Measurements from ENCODE around the gene TAF10. TPM values are rescaled to one million over a fixed set of nuclear protein-coding genes. Genes with fewer than 3 reads are reported as not detected.

TAF10 gene
- total RNA-seq, 1 donor from 2014 or later: 45.7 TPM

DNA sequence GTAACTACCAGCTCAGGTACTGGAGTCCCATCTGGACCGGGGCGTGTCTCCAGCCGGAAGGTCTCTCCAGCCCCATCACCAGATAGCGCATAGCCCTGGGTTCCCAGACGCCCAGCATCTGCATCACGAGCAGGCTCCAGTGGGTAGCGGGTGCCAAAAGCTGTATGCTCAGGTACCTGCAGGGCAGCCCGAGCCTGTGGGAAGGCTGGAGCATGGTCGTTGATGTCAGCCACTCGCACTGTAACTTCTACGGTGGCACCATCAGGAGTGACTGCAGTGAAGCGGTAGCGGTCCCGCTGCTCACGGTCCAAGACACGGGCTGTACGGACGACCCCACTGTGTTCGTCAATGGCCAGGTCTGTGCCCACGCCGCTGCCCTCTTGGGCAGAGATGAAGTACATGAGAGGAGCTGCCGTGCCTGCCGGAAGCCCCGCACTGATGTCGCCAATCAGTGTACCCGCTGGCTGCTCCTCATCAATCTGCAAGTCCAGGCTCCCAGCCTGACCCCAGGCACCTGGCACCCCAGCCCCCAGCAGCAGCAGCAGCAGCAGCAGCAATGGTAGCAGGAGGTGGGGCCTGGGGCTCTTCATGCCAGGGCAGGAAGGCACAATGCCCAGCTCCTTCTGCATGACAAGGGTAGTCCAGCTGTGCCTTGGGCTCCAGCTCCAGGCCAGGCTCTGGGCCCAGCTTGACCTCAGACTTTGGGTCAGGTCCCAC is 29.1 kb upstream of the TAF10 start:
- DNase-seq (ENCODE audit: low read depth, low spot score): no peak

DNA sequence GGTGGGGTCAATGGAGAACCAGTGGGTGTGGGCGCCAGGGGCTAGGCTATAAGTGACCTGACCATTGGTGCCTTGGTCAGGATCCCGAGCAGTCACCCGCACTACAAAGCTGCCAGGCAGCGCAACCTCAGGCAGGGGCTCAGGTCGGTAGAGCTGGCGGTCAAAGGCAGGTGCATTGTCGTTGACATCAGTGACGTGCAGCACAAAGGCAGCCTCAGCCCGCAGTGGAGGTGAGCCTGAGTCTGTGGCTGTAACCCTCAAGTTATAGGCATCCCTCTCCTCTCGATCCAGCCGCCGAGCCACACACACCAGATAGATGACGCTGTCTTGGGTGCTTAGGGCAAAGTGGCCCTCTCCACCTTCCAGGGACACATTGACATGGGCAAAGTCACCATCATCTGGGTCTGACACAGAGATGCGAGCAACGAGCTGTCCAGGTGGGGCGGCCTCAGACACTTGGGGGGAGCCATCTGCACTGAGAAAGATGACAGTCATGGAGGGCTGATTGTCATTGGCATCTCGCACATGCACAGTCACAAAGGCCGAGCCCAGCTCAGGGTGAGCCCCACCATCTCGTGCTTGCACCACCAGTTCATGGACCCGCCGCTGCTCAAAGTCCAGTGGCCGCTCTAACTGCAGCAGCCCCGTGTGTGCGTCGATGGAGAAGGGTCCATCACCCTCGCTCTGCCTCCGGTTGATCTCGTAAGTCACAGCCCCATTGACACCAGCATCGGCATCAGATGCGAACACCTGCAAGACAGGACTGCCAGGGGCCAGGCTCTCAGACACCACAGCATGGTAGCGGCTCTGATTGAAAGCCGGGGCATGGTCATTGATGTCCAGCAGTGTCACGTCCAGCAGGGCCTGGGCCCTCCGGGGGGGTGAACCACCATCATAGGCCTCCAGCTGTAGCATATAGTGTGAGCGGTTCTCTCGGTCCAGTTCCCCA is 28.3 kb upstream of the TAF10 start:
- DNase-seq (ENCODE audit: low read depth, low spot score): no peak

DNA sequence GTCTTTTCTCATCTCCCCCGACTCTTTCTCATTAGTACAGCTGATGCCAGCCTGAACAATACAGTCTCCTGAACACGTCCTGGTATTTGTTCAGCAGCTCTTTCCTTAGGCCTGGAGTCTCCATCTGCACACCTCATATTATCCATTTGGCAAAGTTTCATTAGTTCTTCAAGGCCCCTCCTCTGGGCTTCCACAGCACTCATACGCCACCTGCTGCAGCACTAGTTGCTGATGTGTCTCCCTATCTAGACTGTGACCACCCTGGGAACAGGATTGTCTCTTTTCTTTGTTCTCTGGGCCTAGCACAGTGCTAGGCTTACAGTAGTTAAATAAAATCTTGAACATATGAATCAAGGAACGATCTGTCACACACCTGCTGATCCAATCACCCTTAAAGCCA is 26.4 kb upstream of the TAF10 start:
- no peak for DNase-seq (ENCODE audit: low read depth, low spot score)

DNA sequence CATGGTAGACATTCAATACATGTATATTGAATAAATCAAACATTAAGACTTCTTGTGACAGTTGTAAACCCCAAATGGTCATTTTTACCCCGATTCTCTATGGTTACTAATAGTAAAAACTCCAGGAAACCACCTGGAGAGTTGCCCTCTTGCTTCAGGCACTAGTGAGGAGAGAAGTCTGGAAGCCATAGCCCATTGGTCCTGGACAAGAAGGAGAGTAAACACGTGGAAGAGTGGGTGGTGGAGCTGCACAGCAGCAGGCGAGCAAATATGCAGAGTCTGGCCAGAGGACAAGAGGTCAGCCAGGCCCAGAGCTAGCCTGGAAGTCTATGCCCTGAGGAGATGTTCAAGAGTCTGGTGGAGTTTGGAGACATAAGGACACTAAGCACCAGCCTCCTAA is 25.9 kb upstream of the TAF10 start:
- DNase-seq (ENCODE audit: low read depth, low spot score): no peak

DNA sequence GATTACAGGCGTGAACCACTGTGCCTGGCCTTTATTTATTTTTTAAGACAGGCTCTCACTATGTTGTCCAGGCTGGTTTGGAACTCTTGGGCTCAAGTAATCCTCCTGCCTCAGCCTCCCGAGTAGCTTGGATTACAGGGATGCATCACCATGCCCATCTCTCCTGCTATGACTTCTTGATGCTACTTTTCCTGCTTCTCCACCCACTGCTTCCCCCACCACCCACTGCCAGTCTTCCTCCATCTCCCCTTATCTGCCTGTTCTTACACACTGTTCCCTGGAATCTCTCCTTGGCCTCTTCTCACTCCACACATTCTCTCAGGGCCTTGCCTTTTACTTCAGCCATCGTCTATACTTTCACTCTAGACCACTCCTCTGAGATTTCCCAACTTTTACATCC is 24.5 kb upstream of the TAF10 start:
- DNase-seq (ENCODE audit: low read depth, low spot score): no peak

DNA sequence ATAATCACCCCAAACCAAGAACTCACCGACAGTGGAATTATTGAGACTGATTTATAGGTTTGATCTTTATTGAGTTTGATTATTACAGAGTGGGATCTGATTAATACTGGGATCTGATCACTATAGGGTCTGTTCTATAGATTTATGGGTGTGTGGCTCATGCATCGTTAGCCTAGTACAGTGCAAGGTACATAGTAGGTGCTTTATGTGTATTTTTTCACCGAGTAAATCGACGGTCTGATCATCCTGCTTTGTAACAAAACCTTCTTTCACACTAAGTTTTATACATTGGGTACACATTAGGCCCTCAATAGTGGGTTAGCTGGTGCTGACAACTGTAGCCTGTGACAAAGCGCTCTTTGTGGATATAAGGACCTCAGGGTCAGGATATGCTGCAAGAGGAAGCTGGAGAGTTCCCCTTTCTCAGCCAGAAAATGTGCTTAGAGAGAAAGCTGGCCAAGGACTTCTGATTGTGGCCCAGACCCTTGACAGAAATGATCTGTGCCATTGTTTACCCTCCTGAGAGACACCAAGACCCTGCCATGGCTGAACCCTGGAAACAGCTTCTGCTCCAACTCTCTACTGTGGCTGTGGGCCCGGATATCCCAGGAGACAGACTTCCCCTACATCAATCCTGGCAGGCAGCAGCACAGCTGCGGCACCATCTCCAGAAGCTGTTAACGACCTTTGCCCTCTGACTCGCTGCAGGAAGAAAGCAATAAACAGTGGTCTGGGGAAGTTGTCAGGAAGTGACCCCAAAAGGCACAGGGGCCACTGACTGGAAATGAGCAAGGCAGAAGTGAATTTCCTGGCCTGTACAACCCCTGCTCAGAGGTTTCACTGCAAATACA is 23.3 kb upstream of the TAF10 start:
- peak; percentile 97 for DNase-seq (ENCODE audit: low read depth, low spot score)

DNA sequence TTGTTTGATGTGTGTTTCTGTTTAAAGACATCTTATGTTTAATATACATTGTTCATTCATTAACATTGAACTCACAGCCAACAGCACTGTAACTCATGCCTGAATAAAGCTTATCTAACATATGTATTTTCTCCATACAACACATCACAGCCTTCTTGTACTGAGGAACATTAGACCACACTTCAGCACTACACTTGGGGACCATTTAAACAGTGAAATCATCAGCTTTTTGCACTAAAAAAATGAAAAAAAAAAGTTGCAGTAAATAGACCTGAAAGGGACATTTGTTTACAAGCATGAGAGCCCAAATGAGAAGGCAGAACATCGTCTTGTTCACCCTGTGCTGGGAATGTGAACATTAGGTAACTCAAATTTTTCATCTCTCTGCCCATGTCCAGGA is 22.5 kb upstream of the TAF10 start:
- no peak for DNase-seq (ENCODE audit: low read depth, low spot score)

DNA sequence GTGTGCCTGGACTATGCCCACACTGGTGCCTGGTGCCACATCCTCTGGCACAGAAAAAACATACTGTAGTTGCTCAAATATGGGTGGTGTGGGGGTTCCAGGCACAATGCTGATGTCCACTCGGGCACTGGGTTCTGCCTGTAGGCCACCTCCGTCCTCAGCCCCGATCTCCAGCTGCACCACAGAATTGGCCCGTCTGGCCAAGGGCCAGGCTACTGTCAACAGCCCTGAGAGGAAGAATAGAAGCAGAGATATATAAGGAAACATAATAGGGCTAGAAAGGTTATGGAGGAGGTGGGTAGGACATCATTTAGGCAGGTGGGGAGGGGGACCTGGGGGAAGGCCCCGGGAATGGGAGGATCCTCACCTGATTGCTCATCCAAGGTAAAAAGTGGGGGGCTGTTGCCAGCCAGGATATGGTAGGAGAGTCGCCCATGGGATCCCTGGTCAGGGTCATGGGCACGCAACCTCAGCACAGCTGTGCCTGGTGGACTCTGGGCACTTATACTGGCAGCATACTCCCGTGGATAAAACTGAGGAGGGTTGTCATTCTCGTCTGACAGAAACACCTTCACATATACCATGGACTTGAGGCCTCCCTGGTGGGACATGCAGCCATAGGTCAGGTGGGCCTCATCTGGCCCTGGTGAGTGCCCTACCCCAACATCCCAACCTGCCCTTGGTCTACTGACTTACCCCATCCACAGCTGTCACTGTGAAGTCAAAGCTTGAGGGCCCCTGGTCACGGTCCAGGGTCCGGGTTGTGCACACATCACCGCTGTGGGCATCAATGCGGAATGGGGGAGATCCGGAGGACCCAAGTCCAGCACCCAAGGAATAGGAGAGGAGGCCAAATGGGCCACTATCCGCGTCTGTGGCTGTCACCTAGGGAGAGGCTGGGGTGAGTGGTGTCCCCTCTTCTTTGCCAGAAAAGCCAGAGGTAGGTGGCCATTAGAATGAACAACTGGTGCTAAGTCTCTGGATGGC is 21.7 kb upstream of the TAF10 start:
- DNase-seq (ENCODE audit: low read depth, low spot score): no peak

DNA sequence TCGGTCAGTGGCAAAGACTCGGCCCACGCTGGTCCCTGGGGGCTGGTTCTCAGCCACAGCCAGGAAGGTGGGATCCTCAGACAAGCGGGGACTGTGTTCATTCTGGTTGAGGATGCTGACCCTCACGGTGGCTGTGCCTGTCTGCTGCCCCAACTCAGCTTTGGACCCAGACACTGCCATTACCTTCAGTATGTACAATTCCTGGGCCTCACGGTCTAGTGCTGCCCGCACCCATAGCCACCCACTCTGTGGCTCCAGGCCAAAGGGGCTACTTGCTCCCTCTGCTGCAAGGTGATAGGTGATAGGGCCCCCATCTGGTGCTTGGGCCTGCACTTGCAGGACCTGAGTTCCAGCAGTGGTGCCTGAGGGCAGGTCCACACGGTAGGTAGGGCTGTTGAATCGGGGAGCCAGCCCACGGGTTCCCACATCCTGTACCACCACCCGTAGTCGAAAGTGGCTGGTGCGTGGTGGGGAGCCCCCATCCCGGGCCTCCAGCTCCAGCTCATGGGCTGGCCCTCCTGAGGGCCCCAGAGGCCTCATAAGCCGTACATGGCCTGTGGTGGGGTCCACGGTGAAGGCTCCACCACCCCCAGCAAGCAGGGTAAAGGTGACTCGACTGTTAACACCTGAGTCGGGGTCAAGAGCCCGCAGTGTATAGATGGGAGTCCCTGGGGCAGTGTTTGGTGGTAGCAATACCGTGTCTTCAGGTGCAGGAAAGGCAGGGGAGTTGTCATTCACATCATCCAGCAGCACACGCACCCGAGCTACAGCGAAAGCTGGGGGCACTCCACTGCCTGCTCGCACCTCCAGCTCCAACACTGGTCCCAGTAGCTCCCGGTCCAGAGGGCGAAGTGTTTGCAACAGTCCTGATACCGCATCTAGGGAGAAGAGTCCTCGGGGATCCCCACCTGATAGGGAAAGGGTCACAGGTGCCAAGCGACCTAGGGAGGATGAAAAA is 20.4 kb upstream of the TAF10 start:
- DNase-seq (ENCODE audit: low read depth, low spot score): no peak

DNA sequence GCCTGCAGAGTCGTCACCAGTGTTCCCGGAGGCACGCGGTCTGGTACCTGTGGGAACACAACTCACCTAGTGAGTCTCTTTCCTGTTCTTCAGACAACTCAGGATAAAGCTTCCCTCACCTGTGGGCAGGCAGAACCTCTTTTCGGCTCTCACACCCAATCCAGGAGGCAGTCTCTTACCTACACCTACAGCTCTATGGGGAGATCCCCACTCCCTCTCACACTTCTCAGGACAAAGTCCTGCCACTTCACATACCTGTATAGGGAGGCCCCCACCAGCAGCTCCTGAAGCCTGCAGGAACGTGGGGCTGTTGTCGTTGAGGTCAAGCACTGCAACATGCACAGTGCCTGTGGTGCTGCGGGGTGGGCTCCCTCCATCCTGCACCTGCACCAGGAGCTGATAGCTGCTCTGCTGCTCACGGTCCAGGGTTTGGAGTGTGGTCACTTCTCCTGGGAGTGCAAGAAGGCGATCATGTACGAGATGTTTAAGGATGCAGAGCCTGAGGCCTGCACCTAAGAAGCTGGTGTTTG is 19.4 kb upstream of the TAF10 start:
- no peak for DNase-seq (ENCODE audit: low read depth, low spot score)

DNA sequence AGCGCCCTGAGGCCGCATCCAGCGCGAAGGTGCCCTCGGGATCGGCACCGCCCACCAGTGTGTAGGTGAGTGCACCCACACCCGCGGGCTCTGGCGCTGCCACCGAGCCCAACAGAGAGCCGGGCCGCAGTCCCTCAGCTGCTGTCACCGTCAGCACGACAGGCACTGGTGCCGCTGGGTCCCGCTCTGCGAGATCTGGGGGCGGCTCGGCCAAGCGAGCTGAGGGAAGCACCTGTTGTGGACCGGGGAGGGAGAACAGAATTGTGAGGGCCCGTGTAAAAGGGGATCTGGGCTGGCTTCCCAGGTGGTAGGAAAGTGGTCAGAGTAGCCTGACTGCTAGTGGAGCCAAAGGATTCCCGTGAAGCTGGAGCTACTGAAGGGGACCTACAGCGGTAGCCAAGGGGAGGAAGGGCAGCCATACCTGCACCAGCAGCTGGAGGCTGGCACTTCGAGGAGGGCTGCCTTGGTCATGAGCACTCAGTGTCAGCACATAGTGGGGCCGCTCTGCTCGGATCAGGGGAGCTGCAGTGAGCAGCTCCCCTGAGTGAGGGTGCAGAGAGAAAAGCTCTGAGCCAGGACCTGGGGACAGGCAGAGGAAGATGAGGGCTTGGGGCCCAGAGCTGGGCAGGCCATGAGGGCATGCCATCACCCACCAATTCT is 18.7 kb upstream of the TAF10 start:
- no peak for DNase-seq (ENCODE audit: low read depth, low spot score)

DNA sequence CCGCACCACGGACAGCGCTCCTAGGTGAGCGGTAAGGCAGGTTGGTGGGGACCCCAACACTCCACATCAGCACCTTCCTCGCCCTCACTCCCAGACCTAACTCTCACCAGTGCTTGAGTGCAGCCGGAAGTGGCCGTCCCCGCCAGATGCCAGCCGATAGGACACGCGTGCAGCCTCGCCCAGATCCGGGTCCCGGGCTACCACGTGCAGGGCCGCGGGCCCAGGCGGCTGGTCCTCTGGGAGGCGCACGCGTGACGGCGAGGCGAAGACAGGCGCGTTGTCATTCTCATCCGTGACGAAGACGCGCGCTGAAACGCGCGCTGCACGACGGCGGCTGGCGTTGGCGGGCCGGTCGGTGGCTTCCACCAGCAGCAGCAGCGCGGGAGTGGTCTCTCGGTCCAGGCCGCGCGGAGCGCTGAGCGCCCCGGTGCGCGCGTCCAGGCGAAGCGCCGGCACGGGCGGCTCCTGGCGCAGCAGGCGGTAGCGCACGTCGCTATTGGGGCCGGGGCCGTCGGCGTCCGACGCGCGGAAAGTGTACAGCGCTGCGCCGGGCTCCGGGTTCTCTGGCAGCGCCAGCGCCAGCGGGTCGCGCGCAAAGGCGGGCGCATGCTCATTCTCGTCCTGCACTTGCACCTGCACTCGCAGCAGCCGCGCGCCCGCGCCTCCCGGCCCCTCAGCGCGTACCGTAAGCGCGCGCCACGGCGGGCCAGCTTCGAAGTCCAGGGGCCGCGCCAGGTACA is 18.0 kb upstream of the TAF10 start:
- no peak for DNase-seq (ENCODE audit: low read depth, low spot score)

DNA sequence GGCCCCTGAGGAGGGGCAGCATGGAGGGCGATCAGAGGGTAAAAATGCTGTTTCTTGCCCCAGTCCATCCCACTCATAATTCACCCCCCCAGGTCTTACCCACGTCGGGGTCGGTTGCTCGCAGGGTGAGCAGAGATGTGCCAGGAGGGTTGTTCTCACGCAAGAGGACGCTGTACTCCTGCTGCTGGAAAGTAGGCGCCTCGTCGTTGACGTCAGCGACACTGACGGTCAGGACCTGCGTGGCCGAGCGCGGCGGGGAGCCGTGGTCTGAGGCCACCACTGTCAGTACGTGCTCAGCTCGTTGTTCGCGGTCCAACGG is 17.5 kb upstream of the TAF10 start:
- no peak for DNase-seq (ENCODE audit: low read depth, low spot score)

DNA sequence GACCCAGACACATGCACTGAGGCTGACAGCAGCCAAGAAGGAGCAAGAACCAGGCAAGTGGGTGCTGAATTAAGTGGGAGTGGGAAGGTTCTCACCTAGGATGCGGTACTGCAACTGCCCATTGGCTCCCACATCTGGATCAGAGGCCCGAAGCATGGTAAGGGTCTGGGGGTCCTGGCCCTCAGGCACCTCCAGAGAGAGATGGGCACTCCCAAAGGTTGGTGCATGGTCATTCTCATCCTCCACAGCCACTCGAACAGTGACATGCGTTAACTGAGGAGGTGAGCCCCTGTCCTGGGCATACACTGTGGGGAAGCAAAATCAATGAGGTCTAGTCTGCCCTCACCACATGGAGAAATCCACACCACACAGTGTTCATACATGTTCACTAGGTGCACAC is 16.5 kb upstream of the TAF10 start:
- DNase-seq (ENCODE audit: low read depth, low spot score): no peak

DNA sequence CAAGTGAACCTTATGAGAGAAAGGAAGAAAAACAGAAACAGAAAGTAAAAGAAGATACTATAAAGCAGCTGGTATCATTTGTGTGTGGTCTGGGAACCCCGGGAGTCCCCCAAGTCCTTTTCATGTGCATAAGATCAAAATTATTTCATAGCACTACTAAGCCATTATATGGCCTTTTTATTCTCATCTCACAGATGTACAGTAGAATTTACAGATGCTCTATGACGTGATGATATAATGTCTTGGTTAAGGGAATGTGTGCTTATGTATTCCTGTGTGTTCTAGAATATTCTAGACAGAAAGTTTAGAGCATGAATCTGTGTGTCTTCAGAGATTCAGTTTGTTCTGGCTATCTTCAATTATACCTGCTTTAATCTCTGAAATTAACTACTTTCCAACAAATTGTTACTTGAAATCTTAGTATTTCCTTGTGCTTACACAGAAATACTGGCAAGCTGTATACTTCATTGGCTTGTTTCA is 15.8 kb upstream of the TAF10 start:
- DNase-seq (ENCODE audit: low read depth, low spot score): no peak

DNA sequence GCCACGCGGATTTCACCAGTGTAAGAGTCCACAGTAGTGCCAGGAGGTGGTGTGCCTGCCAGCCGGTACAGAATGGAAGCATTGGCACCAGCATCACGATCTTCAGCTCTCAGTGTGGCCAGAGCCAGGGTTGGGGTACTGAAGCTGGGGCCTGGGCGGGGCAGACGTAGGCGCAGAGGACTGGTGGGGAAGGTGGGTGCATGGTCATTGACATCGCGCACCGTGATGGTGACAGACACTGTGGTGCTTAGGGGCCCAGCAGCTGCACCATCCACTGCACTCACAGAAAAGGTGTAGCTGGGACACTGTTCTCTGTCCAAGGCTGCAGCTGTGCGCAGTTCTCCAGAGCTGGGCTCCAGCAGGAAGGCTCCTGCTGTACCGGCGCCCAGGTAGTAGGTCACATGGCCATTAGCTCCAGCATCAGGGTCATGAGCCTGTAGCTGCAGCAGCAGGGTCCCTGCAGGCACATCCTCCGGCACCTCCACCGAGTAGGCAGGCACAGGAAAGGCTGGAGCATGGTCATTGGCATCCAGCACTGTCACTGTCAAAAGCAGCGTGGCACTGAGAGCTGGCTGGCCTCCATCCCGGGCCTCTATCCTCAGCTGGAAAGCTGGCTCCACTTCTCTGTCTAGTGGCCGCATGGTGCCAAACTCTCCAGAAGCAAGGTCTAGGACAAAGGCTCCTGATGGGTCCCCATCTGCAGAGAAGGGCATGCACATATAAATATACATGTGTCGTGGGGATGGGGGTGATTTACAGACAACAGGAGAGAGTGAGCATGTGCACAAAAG is 15.2 kb upstream of the TAF10 start:
- DNase-seq (ENCODE audit: low read depth, low spot score): no peak

DNA sequence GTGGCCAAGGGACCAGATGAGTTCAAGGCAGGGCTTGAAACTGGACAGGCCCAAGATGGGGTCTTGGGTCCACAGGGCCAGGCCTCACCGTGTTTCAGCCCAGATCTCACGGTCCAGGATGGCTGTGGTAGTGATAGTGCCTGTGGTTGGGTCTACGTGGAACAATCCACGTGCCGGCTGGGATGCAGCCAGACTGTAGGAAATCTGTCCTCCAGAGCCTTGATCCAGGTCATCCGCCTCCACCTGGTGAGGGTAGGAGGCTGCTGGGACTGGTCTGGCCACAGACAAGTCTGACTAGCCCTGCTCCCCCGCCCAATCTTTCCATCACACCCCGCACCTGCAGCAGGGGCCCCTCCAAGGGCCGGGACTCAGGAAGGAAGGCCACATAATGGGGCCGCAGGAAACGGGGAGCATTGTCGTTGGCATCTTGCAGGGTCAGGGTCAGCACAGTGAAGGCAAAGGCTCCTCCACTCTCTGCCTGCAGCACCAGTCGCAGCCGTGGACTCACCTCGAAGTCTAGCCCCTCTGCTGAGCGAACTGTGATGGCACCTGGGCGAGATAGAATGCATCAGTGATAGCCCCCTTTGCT is 13.9 kb upstream of the TAF10 start:
- DNase-seq (ENCODE audit: low read depth, low spot score): no peak

Data from pulmonary artery endothelial cell (primary cell).